Left cardiac atrium (tissue), 4 donors: ENCODE results near the gene PITPNM1. TPM values are rescaled to one million over a fixed set of nuclear protein-coding genes. Genes with fewer than 3 reads are reported as not detected.
"Not testable (repeated sequence)": the region's sequence is repeated elsewhere in the genome, so short reads cannot be mapped to it uniquely, and the experiment has no call there.

ENCODE experiments used
- ATAC-seq, 2 donors: fragments of 200-7000 bp; cut with Tn5 transposase; one replicate each; pipeline ENCODE4 v1.9.1; 2020; ENCODE audit warnings: mild to moderate bottlenecking in 2 of 2, moderate library complexity in 2 of 2
- DNase-seq: peaks from one replicate; pipeline ENCODE4 v3.0.0-alpha.2; 2020
- intact Hi-C, 2 donors: fragments of 100-400 bp; cut with DNase I; formaldehyde crosslinking; loops; one replicate each; pipeline versions ENCODE4 v1.14.1 to v1.15.1; 2022 to 2023
- long read RNA-seq: library from polyadenylated mRNA; unstranded; transcript quantifications from one replicate; pipeline ENCODE4 v2.0.0, GENCODE V29; 2021
- total RNA-seq, 2 donors: library from RNA; stranded (reverse); fragmentation: NEBNext Ultra II Directional; extraction: Animal tissue kit (Norgen Biotek cat#: 25700); gene quantifications; one replicate each; pipeline ENCODE4 v1.2.1, GENCODE V29; 2021
- donor health status: DM: no; HTN: yes; CAD: no.
- donor health status: DM: no; HTN: yes; CAD: no; lungs with severe emphysema.
- donor health status: DM: yes; HTN: yes; CAD: no.
- donor health status: Dilated cardiomyopathy.

Gene PITPNM1
- 10 to 100 TPM; 27.7 to 34.7 TPM for total RNA-seq
- long read RNA-seq, partial matches to known transcripts, result 55 of 65 reads
- long read RNA-seq, other reads (novel, unspliced or antisense), result 10 of 65 reads

- DNase-seq (peak; percentile 78), ATAC-seq (peak; percentile 45 to 61)
- intact Hi-C loops, result loop anchor here (5.0 to 10.0 kb wide), 3 partner anchors 57 to 110 kb away; partner anchors contain the start of genes PPP1CA (in 1 of the 2), RAD9A (in 1 of the 2) and TBC1D10C (in 1 of the 2)
These were observed at the start of gene PITPNM1 for GRCh38 chr11:67504950-67505581. TSS of gene PITPNM1 (minus strand) at chr11:67505363. CDS start at chr11:67504180, 1,183 bp downstream.

GRCh38 chr11:67551697-67552096 lies 46.5 kb upstream of the PITPNM1 start:
- intact Hi-C loops, ATAC-seq, DNase-seq: not testable (repeated sequence)

GRCh38 chr11:67551127-67551526 lies 46.0 kb upstream of the PITPNM1 start:
- intact Hi-C loops, result no loop called here
- ATAC-seq (no peak), DNase-seq (no peak)

GRCh38 chr11:67548555-67549110 lies 43.5 kb upstream of the PITPNM1 start:
- ATAC-seq (no peak), DNase-seq (no peak)

GRCh38 chr11:67548112-67548511 lies 42.9 kb upstream of the PITPNM1 start:
- DNase-seq, intact Hi-C loops, ATAC-seq: not testable (repeated sequence)

More at GRCh38 chr11:67548555-67549110, 43.5 kb upstream of the PITPNM1 start:
- intact Hi-C loops, result no loop called here

- peak; percentile 62 for DNase-seq
- ATAC-seq, result peak; percentile 83 to 94
- intact Hi-C loops, result no loop called here
These were observed 40.1 kb upstream of the PITPNM1 start for GRCh38 chr11:67545280-67545679.

- intact Hi-C loops, result no loop called here
- peak in 1 of 2 donors; percentile 22 for ATAC-seq
- no peak for DNase-seq
These were observed 39.6 kb upstream of the PITPNM1 start for GRCh38 chr11:67544616-67545242.

- ATAC-seq (no peak), DNase-seq (no peak)
- intact Hi-C loops, result no loop called here
These were observed 38.4 kb upstream of the PITPNM1 start for GRCh38 chr11:67543585-67543984.

GRCh38 chr11:67542971-67543370 lies 37.8 kb upstream of the PITPNM1 start:
- ATAC-seq (no peak), DNase-seq (no peak)
- intact Hi-C loops, result no loop called here

- intact Hi-C loops, result no loop called here
- no peak for DNase-seq
- no peak for ATAC-seq
These were observed 37.0 kb upstream of the PITPNM1 start for GRCh38 chr11:67542169-67542568.

GRCh38 chr11:67541198-67541597 lies 36.0 kb upstream of the PITPNM1 start:
- intact Hi-C loops, result no loop called here
- no peak for DNase-seq
- no peak for ATAC-seq

GRCh38 chr11:67539550-67539949 lies 34.4 kb upstream of the PITPNM1 start:
- DNase-seq, result no peak
- no peak for ATAC-seq
- intact Hi-C loops, result no loop called here

- intact Hi-C loops, result no loop called here
- DNase-seq (no peak), ATAC-seq (no peak)
These were observed 33.8 kb upstream of the PITPNM1 start for GRCh38 chr11:67538823-67539505.

GRCh38 chr11:67538306-67538705 lies 33.1 kb upstream of the PITPNM1 start:
- intact Hi-C loops, result no loop called here
- no peak for ATAC-seq
- no peak for DNase-seq

GRCh38 chr11:67535561-67535960 lies 30.4 kb upstream of the PITPNM1 start:
- DNase-seq, result no peak
- ATAC-seq, result no peak
- intact Hi-C loops, result no loop called here

- intact Hi-C loops, result no loop called here
- DNase-seq (no peak), ATAC-seq (no peak)
These were observed 29.0 kb upstream of the PITPNM1 start for GRCh38 chr11:67534070-67534679.

GRCh38 chr11:67532889-67533288 lies 27.7 kb upstream of the PITPNM1 start:
- intact Hi-C loops, result no loop called here
- ATAC-seq, result no peak

GRCh38 chr11:67530282-67530592 lies 25.1 kb upstream of the PITPNM1 start:
- intact Hi-C loops, result no loop called here
- ATAC-seq, result no peak
- no peak for DNase-seq

More at GRCh38 chr11:67532889-67533288, 27.7 kb upstream of the PITPNM1 start:
- DNase-seq, result no peak

- intact Hi-C loops, result no loop called here
- ATAC-seq (no peak), DNase-seq (no peak)
These were observed 23.2 kb upstream of the PITPNM1 start for GRCh38 chr11:67528376-67528775.
